Smooth muscle cell (in vitro differentiated cells): ENCODE results near the gene ATP7B. TPM values are rescaled to one million over a fixed set of nuclear protein-coding genes. Genes with fewer than 3 reads are reported as not detected.

Source experiments
- DNase-seq: peaks from one replicate; lab custom pipeline; 2025; ENCODE audit not compliant: unreplicated experiment; lab: John Stamatoyannopoulos, UW
- H2AFZ ChIP-seq: fragments of 200-600 bp; sonication (generic); 2 replicates; pipeline ENCODE4 v1.6.0; 2016; ENCODE audit warnings: antibody characterized with exemption, low read depth, mild to moderate bottlenecking
- H3F3A ChIP-seq: fragments of 200-600 bp; sonication (generic); 2 replicates; pipeline ENCODE4 v1.6.0; 2017; ENCODE audit warnings: antibody characterized with exemption, low read depth
- H3K27ac ChIP-seq: fragments of 200-600 bp; sonication (generic); 2 replicates; pipeline ENCODE4 v1.5.1; 2016; ENCODE audit warnings: low read depth, mild to moderate bottlenecking
- H3K27me3 ChIP-seq: fragments of 200-600 bp; sonication (generic); 2 replicates; pipeline ENCODE4 v1.6.1; 2016; ENCODE audit warnings: low read depth, mild to moderate bottlenecking
- H3K36me3 ChIP-seq: fragments of 200-600 bp; sonication (generic); 2 replicates; pipeline ENCODE4 v1.5.1; 2016; ENCODE audit warnings: low read depth
- H3K4me1 ChIP-seq: fragments of 200-600 bp; sonication (generic); 2 replicates; pipeline ENCODE4 v1.5.1; 2016; ENCODE audit warnings: low read depth
- H3K4me2 ChIP-seq: fragments of 200-600 bp; sonication (generic); 2 replicates; pipeline ENCODE4 v1.6.0; 2016; ENCODE audit warnings: mild to moderate bottlenecking
- H3K4me3 ChIP-seq: fragments of 200-600 bp; sonication (generic); 2 replicates; pipeline ENCODE4 v1.5.1; 2016; ENCODE audit warnings: mild to moderate bottlenecking
- H3K79me2 ChIP-seq: fragments of 200-600 bp; sonication (generic); 2 replicates; pipeline ENCODE4 v1.6.0; 2016; ENCODE audit warnings: low read depth, mild to moderate bottlenecking
- H3K9ac ChIP-seq: fragments of 200-600 bp; sonication (generic); 2 replicates; pipeline ENCODE4 v1.6.0; 2016; ENCODE audit warnings: low read depth
- H3K9me3 ChIP-seq: fragments of 200-600 bp; sonication (generic); replicated peaks from 2 replicates; pipeline ENCODE4 v1.5.1; 2016; ENCODE audit warnings: low read depth
- H4K20me1 ChIP-seq: fragments of 200-600 bp; sonication (generic); 2 replicates; pipeline ENCODE4 v1.6.0; 2016; ENCODE audit warnings: low read depth
- WGBS: methylation state at CpG from one replicate; pipeline ENCODE4 v1.1.7; 2016; ENCODE audit warnings: low lambda C conversion rate; 5-methylcytosine and 5-hydroxymethylcytosine counted together
- polyA plus RNA-seq: library from polyadenylated mRNA; unstranded; fragments of >200 nt; fragmentation: Nextera tagmentation; extraction: Ambion mirVana; gene quantifications from 2 replicates; pipeline ENCODE4 v1.2.1, GENCODE V29; 2016
- total RNA-seq: library from RNA; depleted of rRNA; stranded (reverse); fragments of >200 nt; gene quantifications from 2 replicates; pipeline ENCODE4 v1.2.3, GENCODE V29; 2014
- TF ChIP-seq, protein P1 (sequence below): fragments of 200-600 bp; sonication (generic); IDR thresholded peaks from 2 replicates; pipeline ENCODE4 v1.5.1; 2017; ENCODE audit warnings: borderline replicate concordance, mild to moderate bottlenecking, antibody characterized with exemption; ENCODE audit not compliant: insufficient read depth, poor library complexity, severe bottlenecking

Gene ATP7B
- total and polyA plus RNA-seq, 2 experiments from 2014 or later = 10.0 to 23.5 TPM

DNA sequence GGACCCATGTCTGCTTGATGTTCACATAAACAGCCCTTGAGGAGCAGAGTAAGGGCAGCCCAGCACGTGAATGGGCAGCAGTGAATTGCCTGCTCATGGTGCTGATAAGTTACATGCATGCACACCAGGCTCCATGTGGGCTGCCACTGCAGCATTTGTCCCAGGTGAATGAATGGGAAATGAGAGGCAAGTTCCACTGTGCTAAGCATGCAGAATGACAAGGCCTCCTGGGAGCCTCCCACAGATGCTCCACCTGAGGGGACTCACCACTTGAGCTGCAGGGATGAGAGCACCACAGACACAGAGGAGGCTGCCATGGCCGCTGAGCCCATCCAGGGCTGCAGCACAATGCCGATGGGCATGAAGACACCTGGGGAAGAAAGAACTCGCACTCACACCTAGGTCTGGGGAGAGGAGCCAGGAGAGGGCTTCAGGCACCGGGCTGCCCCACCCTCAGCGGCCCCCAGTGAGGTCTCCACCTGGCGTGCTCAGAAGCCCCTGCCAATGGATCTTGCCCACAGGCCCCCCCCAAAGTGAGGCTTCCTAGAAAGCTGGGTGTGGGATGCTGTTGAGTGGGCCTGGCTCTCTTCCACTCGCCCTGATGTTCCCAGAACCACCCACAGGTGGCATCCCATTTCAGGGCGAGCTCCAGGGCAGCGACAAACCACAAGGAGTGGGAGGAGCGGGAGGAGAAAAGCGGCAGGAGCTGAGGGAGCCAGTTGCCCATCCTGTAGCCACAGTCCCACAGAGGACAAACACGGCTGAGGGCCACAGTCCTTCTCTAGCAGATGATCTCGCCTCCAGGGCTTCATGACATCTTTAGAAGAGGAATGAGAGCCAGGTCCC, 75.7 kb downstream of the ATP7B start:
- Histone ChIP-seq H3K27ac (no peak overlapping the region), H2AFZ (no peak overlapping the region), H3K79me2 (no peaks in the 10 kb centered on the region), H3K27me3 (no peaks in the 10 kb centered on the region), H3F3A (no peaks in the 10 kb centered on the region), H3K4me1 (no peaks in the 10 kb centered on the region), H3K9ac (no peak overlapping the region), H4K20me1 (no peaks in the 10 kb centered on the region), H3K4me3 (no peak overlapping the region), H3K4me2 (no peak overlapping the region), H3K36me3 (no peaks in the 10 kb centered on the region), H3K9me3 (no peaks in the 10 kb centered on the region)
- DNase-seq = no peak
- 73% methylated on average over 14 of the region's 14 CpGs for WGBS
- TF ChIP-seq, protein P1, sequence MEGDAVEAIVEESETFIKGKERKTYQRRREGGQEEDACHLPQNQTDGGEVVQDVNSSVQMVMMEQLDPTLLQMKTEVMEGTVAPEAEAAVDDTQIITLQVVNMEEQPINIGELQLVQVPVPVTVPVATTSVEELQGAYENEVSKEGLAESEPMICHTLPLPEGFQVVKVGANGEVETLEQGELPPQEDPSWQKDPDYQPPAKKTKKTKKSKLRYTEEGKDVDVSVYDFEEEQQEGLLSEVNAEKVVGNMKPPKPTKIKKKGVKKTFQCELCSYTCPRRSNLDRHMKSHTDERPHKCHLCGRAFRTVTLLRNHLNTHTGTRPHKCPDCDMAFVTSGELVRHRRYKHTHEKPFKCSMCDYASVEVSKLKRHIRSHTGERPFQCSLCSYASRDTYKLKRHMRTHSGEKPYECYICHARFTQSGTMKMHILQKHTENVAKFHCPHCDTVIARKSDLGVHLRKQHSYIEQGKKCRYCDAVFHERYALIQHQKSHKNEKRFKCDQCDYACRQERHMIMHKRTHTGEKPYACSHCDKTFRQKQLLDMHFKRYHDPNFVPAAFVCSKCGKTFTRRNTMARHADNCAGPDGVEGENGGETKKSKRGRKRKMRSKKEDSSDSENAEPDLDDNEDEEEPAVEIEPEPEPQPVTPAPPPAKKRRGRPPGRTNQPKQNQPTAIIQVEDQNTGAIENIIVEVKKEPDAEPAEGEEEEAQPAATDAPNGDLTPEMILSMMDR = peak; percentile 30

- H2AFZ ChIP-seq = no peak overlapping the region
- WGBS = 93% methylated on average over 19 of the region's 19 CpGs
Measured at GRCh38 chr13:51934461-51935087, 76.7 kb downstream of the ATP7B start.

GRCh38 chr13:51933466-51934058, 77.7 kb downstream of the ATP7B start:
- Histone ChIP-seq H3K4me2 (no peak overlapping the region), H3K4me1 (no peaks in the 10 kb centered on the region), H3F3A (no peaks in the 10 kb centered on the region), H2AFZ (no peak overlapping the region), H3K9ac (no peak overlapping the region), H3K36me3 (no peaks in the 10 kb centered on the region), H4K20me1 (no peaks in the 10 kb centered on the region), H3K27ac (no peak overlapping the region), H3K79me2 (no peaks in the 10 kb centered on the region), H3K27me3 (no peaks in the 10 kb centered on the region), H3K4me3 (no peak overlapping the region), H3K9me3 (no peaks in the 10 kb centered on the region)
- TF ChIP-seq, protein P1 = no peak
- DNase-seq = no peak
- 95% methylated on average over 14 of the region's 14 CpGs for WGBS

More at GRCh38 chr13:51934461-51935087, 76.7 kb downstream of the ATP7B start:
- TF ChIP-seq, protein P1 = no peak
- DNase-seq = no peak
- H3K79me2 ChIP-seq = no peaks in the 10 kb centered on the region
- no peaks in the 10 kb centered on the region for H3K27me3 ChIP-seq
- H3K4me2 ChIP-seq = no peak overlapping the region
- no peaks in the 10 kb centered on the region for H3F3A ChIP-seq
- no peak overlapping the region for H3K27ac ChIP-seq
- H3K4me3 ChIP-seq = no peak overlapping the region
- H4K20me1 ChIP-seq = no peaks in the 10 kb centered on the region
- H3K9ac ChIP-seq = no peak overlapping the region
- H3K36me3 ChIP-seq = no peaks in the 10 kb centered on the region
- H3K4me1 ChIP-seq = no peaks in the 10 kb centered on the region
- no peaks in the 10 kb centered on the region for H3K9me3 ChIP-seq
